HG02798 (cell line): ENCODE results near the gene NOS1AP.

Source experiments
- ATAC-seq: cut with Tn5 transposase; IDR thresholded peaks from one replicate; pipeline ENCODE4 v1.9.1; 2021; ENCODE audit warnings: mild to moderate bottlenecking; ENCODE audit not compliant: unreplicated experiment, poor library complexity

The NOS1AP gene

DNA sequence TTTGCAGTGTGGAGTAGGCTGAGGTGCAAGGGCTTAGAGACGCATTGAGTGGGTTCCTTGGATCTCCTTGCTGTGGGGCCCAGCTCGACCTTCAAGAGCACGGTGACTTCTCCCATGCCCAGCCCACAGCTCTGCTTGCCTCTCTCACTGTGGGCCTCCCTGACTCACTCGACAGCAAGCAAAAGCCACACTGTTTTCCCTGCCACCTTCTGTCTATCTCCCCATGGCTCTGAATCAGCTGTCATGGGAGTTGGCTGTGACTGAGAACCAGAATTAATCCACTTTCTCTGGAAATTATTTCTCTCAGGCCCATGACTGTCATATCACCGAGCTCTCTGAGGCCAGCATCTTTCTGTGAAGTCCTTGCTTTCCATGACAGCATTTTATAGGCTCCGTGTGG lies 140.7 kb downstream of the NOS1AP start:
- no peak for ATAC-seq

DNA sequence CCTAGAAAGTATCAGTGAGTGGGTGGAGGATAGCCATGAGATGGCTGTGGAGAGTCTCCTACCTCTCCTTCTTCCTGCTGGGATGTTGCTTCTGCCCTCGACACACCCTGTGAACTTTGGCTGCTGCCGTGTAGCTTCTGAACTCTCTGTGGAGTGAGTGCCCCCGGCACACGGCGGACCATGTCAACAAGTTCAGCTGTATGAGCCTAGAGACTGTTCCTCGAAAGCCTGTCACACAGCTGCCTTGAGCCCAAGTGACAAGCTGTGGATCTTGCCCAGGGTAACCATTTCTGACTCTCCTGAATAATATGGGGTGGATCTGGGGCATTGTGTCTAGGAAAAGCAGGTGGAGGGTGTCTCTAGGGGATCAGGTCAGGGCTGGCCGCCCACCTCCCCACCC lies 143.2 kb downstream of the NOS1AP start:
- ATAC-seq: no peak

DNA sequence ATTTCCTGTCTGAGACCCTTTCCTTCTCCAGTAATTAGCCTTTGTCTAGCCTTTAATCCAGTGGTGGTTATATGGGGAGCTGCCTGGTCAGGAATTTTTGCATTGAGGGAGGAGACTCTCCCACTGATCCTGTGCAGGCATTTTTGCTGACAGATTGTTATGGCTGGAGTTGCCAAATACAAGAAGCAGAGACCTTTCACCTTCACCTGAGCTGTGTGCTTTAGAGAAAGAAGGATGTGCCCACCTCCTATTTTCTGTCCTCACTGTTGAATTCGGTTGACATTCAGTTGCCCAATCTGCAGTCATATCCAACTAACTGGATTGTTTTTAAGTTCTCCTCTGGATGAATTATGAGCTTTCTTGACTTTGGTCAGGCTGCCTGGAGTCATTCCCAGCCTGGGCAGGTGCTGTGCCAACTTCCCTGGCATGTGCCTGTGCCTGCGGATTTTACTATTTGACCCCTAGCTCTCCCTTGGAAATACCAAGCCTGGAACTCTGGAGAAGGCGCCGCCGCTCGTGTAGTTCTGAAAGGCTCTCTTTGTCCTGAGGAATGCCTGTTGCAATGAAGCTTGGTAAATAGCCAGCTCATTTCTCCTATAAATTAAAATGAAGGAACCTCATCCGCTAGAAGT lies 143.9 kb downstream of the NOS1AP start:
- no peak for ATAC-seq

DNA sequence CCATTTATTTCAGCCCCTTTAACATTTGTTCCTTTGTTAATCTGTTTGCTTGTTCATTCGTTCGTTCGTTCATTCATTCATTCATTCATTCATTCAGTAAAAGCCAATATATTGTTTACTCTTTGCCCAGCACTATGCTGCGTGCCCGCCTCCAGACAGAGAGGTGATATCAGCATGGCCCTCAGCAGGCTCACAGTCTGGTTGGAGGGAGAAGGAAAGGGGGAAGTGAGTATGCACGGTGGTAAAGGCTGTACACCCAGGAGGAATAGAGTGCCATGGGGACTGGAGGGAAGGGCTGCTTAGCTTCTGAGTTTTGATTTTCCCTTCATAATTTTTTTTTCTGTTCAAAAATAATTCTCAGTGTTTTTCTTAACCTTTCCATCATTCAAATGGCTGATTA lies 144.7 kb downstream of the NOS1AP start:
- ATAC-seq: no peak

DNA sequence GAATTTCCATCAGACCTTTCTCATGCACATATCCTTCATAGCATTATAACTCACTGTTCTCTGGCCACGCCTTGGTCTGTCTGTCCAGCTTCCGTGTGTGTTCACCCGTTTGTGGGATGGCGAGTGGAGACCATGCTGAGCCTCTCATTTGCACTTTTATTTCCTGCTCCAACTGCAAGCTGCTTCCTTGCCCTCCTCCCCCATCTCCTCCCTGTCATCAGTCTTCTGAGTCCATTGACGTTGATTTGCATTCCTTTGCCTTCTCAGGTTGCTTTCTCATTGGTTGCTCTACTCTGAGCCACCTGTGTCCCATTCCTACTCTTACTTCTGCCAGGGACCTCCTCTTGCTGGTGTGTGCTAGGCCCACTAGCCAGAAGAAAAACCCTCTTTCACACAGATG lies 146.4 kb downstream of the NOS1AP start:
- no peak for ATAC-seq

DNA sequence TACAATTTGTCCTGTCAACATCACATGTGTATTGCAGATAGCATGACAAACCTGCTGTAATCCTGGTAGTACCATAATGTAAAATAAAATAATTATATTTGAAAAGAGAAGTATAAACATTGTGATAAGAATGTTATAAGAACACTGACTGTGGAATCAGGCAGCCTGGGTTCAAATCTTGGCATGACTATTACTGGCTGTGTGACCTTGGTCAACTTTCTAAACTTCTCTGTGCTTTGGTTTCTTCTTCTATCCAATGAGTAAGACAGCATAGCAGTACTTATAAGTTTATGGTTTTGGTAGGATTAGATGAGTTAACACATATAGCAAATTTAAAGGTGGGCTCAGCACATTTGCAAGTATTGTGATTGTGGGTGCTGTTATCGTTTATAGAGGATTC lies 147.1 kb downstream of the NOS1AP start:
- no peak for ATAC-seq

DNA sequence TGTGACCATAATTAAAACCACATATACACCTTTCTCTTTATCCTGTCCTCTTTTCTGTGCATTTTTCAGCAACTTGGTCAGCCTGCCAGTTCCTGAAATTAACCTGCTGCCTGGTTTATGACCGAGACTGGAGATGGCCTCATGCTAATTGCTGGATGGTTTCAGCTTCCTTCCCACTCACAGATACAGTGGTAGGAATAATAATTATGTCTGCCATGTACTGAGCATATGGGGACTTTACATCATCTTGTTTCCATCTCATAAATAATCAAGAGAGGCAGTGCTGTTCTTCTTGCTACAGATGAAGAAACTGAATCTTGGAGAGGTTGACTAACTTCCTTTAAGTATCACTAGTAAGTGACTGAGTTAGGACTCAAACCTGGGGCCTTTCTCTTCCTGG lies 148.2 kb downstream of the NOS1AP start:
- ATAC-seq: no peak

DNA sequence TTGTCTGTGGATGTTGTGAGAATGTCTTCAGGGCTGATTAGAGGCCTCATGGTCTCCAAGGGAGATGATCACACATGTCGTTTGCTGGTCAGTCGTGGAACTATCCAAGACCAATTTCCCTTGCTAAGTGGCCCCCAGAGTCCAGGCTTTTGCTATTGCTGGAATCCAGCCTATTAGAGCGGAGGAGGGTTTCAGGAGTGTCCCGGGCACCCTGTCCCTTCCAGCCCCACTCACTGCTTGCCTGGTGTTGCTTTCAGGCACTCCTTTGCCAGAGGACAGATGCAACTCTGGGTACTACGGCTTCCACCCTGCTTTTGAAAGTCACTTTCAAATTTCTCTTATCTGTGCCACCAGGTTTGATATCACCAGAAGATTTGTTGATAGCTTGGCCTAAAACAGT lies 149.1 kb downstream of the NOS1AP start:
- no peak for ATAC-seq

DNA sequence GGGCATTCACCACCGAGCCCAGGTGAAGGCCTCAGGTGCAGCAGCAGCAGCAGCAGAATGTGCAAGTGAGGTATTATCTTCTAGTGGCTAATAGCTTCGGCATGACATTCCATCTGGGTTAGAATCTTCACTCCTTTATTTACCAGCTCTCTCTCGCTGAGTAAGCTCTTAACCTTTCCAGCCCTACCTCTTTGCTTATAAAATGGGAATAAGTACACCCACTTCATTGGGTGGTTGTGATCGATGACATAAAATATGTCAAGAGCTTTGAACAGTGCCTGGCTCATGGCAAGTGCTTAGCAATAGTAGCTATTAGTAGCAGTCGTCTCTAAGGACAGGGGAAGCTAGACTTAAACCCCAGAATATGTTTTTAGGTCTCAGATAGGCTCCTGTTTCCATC lies 149.5 kb downstream of the NOS1AP start:
- no peak for ATAC-seq

DNA sequence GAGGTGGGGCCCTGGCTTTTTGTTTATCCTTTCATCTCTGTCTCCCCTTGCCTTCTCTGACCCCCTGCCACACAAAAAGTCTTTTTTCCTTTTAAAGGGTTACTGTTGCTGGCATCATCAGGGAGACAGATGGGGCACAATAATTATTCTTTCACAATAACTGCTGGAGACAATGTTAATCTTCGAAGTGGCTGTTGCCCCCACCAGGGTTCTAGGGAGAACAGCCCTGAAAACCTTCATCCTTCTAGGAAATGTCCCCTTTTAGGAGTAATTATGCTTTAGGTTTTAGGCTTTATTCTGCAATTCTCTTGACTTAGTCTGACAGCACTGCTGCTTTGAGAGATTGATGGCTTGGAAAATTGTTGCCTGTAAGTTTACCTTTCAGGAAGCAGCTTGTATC lies 150.0 kb downstream of the NOS1AP start:
- no peak for ATAC-seq

DNA sequence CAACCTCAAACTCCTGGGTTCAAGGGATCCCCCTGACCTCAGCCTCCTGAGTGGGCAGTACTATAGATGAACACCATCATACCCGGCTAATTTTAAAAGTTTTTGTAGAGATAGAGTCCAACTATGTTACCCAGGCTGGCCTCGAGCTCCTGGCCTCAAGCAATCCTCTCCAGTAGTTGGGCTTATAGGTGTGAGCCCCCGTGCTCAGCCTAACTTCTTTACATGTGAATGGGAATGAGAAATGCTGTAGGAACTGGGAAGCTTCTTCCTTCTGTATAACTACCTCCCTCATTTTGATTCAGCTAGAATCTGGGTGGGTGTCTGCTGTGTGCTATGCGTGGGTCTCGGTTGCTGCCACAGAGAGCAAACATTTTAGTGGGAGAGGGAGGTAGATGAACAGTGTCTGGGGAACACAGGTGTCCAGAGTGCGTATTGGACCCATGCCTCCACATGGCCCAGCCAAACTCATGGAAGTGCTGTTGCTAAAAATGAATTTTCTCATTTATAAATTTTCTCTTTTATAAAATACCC lies 150.6 kb downstream of the NOS1AP start:
- ATAC-seq: no peak

DNA sequence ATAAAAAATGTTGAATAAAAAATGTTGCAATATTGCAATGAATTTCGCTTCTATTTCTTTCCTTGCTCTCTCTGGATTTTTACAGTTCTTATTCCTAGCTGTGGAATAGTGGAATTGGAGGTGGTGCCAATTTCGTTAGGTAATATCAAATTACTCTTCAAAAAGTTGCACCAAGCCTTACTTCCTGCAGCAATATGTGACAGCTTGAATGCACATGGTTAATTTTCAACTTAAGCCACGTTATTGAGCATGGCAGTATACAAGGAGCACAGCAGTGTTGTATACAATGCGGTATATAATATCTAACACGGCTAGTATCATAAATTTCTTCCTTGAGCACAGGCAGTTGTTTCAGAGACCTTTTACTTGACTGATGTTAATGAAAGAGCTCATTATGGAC lies 152.5 kb downstream of the NOS1AP start:
- ATAC-seq: no peak

DNA sequence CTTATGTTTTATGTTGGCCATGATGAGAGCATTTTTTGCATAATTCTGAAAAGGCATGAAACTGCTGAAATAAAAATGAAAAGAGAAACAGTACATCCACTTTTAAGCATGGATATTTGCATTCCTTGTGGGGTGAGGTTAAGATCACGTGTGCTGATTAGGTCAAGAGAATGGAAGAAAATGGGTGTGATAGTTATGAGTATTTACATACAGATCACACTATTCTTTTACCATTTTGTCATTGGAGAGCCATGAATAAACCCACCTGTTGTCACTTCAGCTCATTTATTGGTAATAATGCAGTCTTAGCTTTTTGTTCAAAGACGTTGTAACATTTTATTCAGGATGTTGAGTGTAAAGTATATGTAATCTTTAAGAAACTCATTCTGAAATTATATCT lies 153.2 kb downstream of the NOS1AP start:
- no peak for ATAC-seq

DNA sequence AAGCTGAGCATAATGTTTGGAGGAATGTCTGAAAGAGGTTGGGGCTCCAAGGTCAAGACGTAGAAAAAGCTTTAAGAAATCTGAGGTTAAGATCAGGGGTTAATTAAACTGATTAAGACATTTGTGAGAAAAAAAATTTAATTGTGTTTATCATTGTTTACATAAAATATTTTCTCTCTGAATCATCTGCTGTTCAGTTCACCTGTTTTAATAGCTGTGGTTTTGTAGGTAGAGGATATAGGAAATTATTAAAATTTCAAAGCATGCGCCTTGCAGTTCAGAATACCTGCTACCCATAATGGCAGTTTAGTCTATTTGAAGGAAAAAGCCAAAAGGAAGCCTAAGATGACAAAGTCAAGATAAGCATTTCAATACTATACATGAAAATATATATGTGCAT lies 154.0 kb downstream of the NOS1AP start:
- ATAC-seq: no peak

DNA sequence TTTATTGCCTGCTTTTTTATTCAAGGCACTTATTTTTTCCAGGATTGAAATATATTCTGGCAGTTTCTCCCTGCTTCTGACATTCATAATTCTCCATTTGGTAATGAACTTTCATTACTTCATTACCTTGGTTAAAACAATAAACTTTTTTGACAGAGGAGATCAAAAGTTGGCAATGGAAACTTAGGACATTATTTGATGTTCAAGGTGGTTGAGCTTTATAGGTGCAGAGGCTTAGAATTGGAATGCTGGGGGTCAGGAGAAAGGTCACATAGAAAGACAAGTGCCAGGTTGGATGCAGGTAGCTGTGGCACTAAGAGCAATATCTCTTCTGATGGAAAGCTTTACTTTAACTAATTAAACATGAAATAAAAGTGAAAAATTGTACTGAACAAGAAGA lies 154.8 kb downstream of the NOS1AP start:
- ATAC-seq: no peak

DNA sequence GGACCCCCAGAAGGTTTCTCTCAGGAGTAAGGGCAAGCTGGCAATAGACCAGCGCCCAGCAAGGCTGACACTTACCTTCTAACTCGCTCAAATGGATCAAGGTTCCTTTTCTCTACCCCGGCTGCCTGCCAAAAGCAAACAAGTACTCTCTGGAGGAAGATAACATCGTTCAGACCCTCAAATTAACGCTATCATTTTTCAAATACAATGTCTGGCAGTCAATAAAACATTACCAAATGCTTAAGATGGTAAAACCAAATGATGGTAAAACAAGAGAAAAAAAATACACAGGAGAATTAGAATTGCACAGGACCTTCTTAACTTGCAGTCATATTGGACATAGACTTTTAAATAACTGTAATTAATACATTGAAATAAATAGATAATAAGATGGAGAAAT lies 159.1 kb downstream of the NOS1AP start:
- ATAC-seq: no peak

DNA sequence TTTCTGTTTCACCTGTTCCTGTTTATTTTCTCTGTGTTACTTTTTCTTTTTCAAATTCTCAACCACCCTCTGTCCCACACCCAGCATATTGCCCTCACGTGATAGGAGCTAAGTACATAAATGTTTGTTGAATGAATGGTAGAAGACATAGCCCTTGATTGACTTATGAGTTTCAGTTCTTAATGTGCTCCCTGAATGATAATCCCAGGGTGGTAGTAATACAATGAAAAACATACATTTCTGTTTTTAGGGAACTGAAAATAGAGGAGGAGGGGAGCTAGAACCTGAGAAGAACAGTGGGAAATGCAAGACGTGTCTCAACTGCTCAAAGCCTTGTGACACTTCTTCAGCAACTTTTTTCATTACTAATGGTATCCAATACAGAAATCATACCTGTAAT lies 160.1 kb downstream of the NOS1AP start:
- ATAC-seq: no peak

DNA sequence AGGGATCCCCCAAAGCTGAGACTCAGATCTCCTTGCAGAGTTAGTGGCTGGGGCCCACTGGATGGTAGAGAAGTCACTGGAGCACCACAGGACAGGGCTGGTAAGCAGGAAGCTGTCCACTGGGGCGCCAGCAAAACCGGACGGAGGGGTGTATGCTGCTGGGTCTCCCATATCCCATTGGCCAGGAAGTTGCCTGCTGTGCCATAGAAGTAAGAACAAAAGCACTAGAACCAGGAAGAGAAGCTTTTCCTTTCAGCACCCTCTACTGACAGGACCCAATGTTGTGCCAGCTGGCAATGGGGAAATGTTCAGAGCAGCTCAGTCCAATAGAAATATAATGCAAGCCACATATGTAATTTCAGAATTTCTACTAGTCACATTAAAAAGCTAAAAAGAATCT lies 160.6 kb downstream of the NOS1AP start:
- no peak for ATAC-seq

DNA sequence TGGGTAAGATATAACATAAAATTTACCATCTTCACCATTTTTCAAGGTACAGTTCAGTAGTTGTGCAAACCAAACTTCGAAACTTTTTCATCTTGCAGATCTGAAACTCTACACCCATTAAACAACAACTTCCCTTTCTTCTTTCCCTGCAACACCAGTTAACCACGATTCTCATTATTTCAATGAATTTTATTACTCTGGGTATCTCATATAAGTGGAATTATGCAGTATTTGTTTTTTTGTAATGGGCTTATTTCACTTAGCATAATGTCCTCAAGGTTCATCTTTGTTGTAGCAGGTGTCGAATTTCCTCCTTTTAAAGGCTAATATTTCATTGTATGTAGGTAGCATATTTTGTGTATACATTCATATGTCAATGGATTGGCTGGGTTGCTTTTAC lies 161.0 kb downstream of the NOS1AP start:
- ATAC-seq: no peak

DNA sequence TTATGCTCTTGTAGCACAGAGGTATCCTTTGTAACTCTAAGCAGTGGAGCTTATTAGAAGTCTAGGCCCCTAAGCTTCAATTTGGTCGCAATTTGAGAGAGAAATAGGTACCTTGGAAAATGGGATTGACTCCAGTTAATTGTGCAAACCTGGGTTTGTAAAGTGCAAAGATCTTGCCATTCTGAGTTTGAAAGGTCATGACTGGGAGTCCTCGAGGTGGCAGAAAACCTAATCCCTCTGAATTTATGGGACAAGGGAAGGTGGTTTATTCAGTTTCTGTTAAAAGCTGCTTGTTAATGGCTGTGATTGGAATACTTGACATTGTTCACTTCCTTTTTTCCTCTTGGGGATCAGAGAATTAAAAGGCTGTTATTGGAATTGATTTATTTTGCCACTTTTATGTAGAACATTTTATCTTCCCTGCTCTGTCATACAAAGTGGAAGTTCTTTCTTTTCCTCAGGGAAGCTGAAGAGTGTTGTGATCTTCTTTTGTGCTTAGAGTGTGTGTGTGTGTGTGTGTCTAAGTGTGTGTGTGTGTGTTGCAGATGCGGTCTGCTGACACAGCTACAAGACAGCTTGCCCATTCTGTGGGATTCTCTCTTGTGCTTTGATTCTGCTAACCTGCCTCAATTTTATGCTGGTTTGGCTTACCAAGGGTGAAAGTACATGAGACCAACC lies 162.7 kb downstream of the NOS1AP start:
- ATAC-seq: no peak

DNA sequence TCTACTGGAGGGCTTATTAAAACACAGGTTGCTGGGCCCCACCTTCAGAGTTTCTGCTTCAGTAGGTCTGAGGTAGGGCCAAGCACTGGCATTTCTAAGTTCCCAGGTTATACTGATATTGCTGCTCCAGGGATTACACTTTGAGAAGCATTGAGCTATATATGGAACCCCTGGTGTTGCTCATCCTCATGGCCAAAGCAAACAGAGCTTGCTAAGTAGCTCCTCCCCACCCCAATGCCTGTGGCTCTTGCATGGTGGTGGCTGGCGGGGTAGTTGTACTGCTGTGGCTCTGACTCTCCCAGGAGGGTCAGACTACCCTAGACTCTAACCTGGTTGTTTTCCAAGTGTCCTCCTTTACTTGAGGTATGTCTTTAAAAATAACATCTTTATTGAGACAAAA lies 163.6 kb downstream of the NOS1AP start:
- ATAC-seq: no peak

DNA sequence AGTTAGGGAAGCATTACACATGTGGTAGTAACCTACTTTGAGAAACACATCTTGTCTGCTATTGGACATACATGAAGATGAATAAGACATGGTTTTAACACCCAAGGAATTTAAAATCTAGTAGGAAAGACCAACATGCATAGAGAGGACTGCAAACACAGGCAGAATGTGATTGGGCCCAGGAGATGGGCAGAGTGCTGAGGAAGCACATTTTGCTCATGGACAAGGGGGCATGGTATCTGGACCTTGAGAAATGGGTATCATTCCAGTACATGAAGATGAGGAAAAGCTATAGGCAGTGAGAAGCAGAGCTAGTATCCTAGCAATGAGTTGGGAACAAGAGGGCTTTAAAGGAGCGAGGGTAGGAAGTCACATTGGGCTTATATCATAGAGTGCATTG lies 164.4 kb downstream of the NOS1AP start:
- ATAC-seq: no peak
